ENCODE measurements around the gene IL17C. TPM values are rescaled to one million over a fixed set of nuclear protein-coding genes. Genes with fewer than 3 reads are reported as not detected.
A peak's percentile ranks its signal among the peaks of the same experiment; 100 is the strongest.
"Not testable (repeated sequence)": the region's sequence is repeated elsewhere in the genome, so short reads cannot be mapped to it uniquely, and the experiment has no call there.

Gene IL17C
- total RNA-seq, 8 experiments from 2014 or later, result 0.16 to 1.2 (median 0.41) TPM; not detected in 3

DNA sequence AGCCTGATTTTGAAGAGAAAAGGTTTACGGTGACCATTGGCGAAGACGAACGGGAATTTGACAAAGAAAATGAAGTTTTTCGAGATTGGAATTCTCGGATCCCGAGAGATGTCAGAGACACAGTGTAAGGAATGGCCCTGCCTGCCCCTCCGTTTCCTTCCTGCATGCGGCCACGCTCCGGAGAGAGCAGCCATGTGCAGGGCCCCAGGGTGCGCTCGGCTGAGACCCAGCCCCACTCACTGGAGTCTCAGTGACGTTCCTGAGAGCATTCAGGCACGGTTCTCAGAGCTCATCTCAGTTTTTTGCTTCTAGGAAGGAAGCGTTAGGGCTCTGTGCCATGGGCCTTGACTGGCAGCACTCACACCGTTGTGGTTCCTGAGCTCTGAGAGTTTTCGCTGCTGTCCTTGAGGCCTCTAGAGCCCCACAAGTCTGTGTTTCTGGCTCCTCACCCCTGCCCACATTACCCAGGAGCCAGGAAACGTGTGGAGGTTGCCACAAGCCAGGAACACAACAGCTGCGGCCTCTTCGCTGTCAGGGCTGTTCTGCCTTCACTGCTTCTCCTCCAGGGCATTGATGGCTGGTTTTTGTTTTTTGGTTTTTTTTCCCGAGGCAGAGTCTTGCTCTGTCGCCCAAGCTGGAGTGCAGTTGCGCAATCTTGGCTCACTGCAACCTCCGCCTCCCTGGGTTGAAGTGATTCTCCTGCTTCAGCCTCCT lies 38.4 kb upstream of the IL17C start:
- H3K4me1 ChIP-seq (replicated peaks in 1 of 2), result no peaks in the 10 kb centered on the region
- 87 to 98% (median 92%) methylated on average over 4 to 20 of the region's 25 CpGs; no CpG with 5 or more reads in 2 of the 10 experiments for WGBS, 10 experiments
- H3K27ac ChIP-seq, result no peak overlapping the region

DNA sequence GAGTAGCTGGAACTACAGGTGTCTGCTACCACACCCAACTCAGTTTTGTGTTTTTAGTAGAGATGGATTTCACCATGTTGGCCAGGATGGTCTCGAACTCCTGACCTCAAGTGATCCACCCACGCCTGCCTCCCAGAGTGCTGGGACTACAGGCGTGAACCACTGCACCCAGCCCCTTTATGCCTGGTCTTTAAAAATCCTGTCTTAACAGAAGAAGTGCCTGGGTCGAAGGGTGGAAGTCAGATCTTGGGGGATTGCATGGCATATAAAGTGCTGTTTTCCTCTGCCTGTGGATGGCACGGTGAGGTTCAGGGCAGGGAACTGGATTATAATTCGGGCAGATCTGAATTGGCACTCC lies 37.9 kb upstream of the IL17C start:
- Histone ChIP-seq H3K4me1 (replicated peaks in 1 of 2) (no peaks in the 10 kb centered on the region), H3K4me3 (no peak overlapping the region), H3K27ac (no peak overlapping the region)
- no peak for ATAC-seq (replicated peaks in 6 of 8)
- in situ Hi-C loops (cut with MboI; ENCODE audit: low pct_unique_long_range_greater_than_20kb in 2 of 9, low sequenced_read_pairs in 9 of 9, unreplicated experiment in 9 of 9), result no loop called here
- WGBS, 10 experiments, result 88 to 100% (median 95%) methylated on average over 1 to 4 of the region's 6 CpGs; no CpG with 5 or more reads in 3 of the 10 experiments

More for the DNA sequence above, 38.4 kb upstream of the IL17C start:
- no peak overlapping the region for H3K4me3 ChIP-seq
- no peak for ATAC-seq (replicated peaks in 6 of 8)
- in situ Hi-C loops (cut with MboI; ENCODE audit: low pct_unique_long_range_greater_than_20kb in 2 of 9, low sequenced_read_pairs in 9 of 9, unreplicated experiment in 9 of 9), result no loop called here

DNA sequence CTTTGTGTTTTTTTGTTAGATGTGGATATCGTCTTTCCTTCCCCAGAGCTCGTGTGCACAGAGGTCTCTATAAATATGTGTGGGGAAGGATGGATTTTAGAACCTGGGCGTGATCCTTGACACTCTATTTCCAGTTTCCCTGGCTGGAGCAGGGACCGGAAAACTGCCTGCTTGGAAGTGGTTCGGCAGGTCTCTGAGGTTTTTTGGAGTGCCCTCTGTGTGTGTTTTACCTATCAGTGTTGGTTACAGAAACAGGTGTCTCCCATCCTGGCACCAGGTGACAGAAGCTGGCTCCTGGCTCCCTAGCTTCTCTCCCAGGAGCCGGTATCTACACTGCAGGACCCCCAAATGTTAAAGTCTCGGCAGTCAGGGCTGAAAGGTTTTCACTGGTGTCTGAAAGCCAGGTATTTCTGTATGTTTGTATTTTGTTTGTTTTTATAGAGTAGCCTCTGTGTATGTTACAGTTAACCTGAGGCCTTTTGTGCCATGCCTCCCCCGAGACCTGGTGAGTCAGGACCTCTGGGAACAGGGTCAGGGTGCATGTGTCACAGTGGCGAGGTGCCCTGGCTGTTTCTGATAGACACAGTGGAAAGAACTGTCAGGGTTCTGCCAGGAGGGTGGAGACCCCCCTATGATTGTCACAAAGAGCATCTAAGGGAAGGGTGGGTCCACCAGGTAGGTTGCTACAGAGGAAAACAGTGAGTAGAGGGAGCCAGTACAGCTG lies 36.9 kb upstream of the IL17C start:
- H3K27ac ChIP-seq, result no peak overlapping the region

DNA sequence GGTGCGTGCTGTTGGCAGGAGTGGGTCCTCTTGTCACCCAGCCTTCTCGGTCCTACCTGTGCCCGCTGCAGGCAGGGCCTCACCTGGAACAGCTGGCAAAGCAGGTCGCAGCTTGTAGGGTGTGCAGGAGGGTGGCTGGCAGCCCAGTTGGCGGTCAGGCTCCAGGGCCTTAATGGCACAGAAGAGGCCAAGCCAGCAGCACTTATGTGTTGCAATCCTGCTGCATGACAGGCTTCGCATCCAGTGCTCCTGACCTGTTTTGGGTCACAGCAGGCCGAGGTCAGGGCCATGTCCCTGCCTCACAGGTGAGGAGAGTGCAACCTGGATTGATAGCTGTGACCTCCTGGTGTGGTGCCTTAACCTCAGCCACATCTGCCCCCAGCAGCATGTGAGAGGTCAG lies 36.3 kb upstream of the IL17C start:
- Histone ChIP-seq H3K4me3 (no peak overlapping the region), H3K4me1 (replicated peaks in 1 of 2) (no peaks in the 10 kb centered on the region), H3K27ac (no peak overlapping the region)
- no peak for ATAC-seq (replicated peaks in 6 of 8)
- 60 to 100% (median 100%) methylated on average over 1 to 3 of the region's 7 CpGs; no CpG with 5 or more reads in 7 of the 10 experiments for WGBS, 10 experiments
- in situ Hi-C loops (cut with MboI; ENCODE audit: low pct_unique_long_range_greater_than_20kb in 2 of 9, low sequenced_read_pairs in 9 of 9, unreplicated experiment in 9 of 9), result no loop called here

More for the DNA sequence above, 36.9 kb upstream of the IL17C start:
- in situ Hi-C loops (cut with MboI; ENCODE audit: low pct_unique_long_range_greater_than_20kb in 2 of 9, low sequenced_read_pairs in 9 of 9, unreplicated experiment in 9 of 9), result no loop called here
- H3K4me1 ChIP-seq (replicated peaks in 1 of 2), result no peaks in the 10 kb centered on the region
- 60 to 100% (median 89%) methylated on average over 1 to 7 of the region's 9 CpGs; no CpG with 5 or more reads in 2 of the 10 experiments for WGBS, 10 experiments
- H3K4me3 ChIP-seq, result no peak overlapping the region
- ATAC-seq (replicated peaks in 6 of 8), result no peak

DNA sequence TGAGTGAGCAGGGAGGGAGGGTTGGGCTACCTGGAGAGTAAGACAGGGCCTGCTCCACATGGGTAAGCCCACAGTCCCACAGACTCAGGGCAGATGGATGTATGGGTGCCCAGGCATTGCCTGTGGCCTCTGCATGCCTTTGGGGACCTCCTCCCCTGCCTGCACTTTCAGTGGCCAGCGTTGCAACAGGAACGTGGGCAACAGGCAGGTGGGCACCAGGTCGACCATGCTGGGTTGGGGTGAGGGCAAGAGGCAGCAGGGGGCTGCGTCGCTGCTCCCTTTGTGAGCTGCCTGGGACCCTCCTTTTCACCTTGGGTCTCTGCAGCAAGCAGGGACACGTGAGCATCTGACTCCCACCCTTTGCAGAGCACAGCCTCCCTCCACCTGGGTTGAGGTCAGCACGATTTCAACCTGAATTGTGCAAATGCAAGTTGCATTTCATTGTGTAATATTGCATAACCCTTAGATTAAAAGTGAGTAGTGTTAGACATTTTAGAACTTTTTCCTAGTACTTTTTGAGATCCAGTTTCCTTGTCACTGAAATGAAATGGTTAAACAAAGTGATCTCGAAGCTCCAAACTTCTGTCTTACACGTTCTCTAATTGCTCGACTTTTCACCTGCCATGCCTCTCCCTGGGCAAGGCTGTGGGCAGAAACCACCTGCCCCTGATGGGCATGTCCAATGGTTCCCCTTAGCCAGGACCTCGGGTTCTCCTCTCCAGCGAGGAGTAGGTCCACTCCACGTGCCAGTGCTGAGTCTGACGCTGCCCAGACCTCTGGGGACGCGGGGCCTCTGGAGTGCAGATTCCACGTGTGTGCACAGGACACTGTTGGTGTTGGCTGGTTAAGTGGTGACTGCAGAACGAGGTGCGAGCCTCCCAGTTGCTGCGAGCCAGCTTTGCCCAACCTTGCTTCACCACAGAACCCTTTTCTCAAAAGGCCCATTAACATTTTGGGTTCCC lies 32.9 kb upstream of the IL17C start:
- H3K4me3 ChIP-seq, result no peak overlapping the region
- no peak for ATAC-seq (replicated peaks in 6 of 8)
- H3K27ac ChIP-seq, result no peak overlapping the region
- H3K4me1 ChIP-seq (replicated peaks in 1 of 2), result no peaks in the 10 kb centered on the region
- in situ Hi-C loops (cut with MboI; ENCODE audit: low pct_unique_long_range_greater_than_20kb in 2 of 9, low sequenced_read_pairs in 9 of 9, unreplicated experiment in 9 of 9), result no loop called here
- WGBS, 10 experiments, result 66 to 97% (median 84%) methylated on average over 1 to 10 of the region's 20 CpGs; no CpG with 5 or more reads in 4 of the 10 experiments

DNA sequence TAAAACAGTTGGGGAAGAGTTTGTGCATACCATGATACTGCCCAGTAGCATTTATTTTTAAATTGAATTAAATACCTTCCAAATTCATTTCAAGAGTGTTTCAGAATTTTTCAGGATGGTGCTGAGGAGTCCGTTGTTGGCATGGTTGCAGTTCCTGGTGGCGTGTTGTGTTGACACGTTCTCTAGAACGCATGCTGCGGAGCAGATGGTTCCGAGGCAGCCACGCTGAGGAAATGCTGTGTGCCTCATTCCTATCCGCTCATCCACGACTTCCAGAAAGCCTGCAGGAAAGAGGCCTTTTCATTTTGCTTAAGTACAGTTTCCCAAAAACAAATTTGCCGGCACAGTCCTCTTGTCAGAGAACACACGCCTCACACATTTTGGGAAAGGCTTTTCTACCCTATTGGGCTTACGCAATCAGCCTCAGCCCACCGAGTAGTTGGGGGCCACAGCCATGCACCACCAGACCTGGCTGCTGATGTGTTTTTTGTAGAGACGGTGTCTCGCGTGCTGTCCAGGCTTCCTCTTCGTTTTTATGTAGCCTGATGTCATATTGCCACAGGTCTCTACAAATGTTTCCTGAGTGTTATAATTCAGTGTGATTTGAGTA lies 32.1 kb upstream of the IL17C start:
- in situ Hi-C loops (cut with MboI; ENCODE audit: low pct_unique_long_range_greater_than_20kb in 2 of 9, low sequenced_read_pairs in 9 of 9, unreplicated experiment in 9 of 9), result no loop called here
- 60 to 100% (median 94%) methylated on average over 1 to 11 of the region's 17 CpGs; no CpG with 5 or more reads in 5 of the 10 experiments for WGBS, 10 experiments
- no peak overlapping the region for H3K27ac ChIP-seq
- H3K4me3 ChIP-seq, result no peak overlapping the region
- no peaks in the 10 kb centered on the region for H3K4me1 ChIP-seq (replicated peaks in 1 of 2)
- ATAC-seq (replicated peaks in 6 of 8), result no peak

DNA sequence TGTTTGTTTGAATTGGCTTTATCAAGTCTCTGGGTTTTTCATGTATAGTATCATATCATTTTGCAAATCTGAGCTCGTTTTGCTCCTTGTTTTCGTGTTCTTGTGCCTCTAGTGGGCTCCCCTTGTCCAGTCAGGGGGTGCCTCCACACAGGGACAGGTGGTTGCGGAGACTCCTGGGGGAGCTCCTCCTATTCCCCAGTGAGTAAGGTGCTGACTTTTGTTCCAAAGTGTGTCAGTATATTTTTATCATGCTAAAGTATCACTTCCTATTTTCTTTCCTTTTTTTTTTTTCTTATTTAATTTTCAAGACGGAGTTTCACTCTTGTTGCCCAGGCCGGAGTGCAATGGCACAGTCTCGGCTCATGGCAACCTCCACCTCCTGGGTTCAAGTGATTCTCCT lies 30.3 kb upstream of the IL17C start:
- Histone ChIP-seq H3K4me3 (no peak overlapping the region), H3K4me1 (replicated peaks in 1 of 2) (no peaks in the 10 kb centered on the region), H3K27ac (no peak overlapping the region)
- ATAC-seq (replicated peaks in 6 of 8), result no peak
- WGBS, 10 experiments, result 50 to 96% (median 89%) methylated on average over 2 to 6 of the region's 6 CpGs
- in situ Hi-C loops (cut with MboI; ENCODE audit: low pct_unique_long_range_greater_than_20kb in 2 of 9, low sequenced_read_pairs in 9 of 9, unreplicated experiment in 9 of 9), result no loop called here

DNA sequence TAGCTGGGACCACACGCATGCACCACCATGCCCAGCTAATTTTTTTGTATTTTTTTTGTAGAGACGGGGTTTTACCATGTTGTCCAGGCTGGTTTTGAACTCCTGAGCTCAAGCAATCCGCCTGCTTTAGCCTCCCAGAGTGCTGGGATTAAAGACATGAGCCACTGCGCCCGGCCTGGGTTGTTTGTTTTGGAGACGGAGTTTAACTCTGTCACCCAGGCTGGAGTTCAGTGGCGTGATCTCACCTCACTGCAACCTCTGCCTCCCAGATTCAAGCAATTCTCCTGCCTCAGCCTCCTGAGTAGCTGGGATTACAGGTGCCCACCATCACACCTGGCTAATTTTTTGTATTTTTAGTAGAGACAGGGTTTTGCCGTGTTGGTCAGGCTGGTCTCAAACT lies 28.9 kb upstream of the IL17C start:
- H3K4me1 ChIP-seq (replicated peaks in 1 of 2); in situ Hi-C loops (cut with MboI; ENCODE audit: low pct_unique_long_range_greater_than_20kb in 2 of 9, low sequenced_read_pairs in 9 of 9, unreplicated experiment in 9 of 9); H3K4me3 ChIP-seq; ATAC-seq (replicated peaks in 6 of 8); H3K27ac ChIP-seq: not testable (repeated sequence)
- 80 to 100% (median 93%) methylated on average over 1 to 3 of the region's 8 CpGs; no CpG with 5 or more reads in 3 of the 10 experiments for WGBS, 10 experiments

DNA sequence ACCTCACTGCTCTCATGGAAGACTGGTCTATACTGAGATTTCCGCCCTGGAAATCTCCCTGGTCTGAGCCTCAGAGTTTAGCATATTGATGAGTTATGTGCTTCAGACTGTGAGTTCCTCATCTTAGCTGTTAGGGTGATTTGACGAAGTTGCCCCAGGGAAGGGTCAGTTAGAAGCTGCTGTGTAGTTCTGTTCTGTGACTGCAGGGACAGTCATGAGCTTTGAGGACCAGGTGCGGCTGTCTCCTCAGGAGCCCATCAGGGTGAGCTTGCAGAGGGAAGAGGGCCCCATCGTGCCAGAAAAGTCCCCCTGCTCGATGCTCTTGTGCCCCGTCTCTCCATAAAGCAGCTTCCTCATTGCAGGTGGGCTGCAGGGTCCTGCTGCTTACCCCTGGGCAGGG lies 28.3 kb upstream of the IL17C start:
- 50 to 100% (median 96%) methylated on average over 1 to 3 of the region's 6 CpGs; no CpG with 5 or more reads in 6 of the 10 experiments for WGBS, 10 experiments
- in situ Hi-C loops (cut with MboI; ENCODE audit: low pct_unique_long_range_greater_than_20kb in 2 of 9, low sequenced_read_pairs in 9 of 9, unreplicated experiment in 9 of 9), result no loop called here
- Histone ChIP-seq H3K27ac (no peak overlapping the region), H3K4me3 (no peak overlapping the region), H3K4me1 (replicated peaks in 1 of 2) (no peaks in the 10 kb centered on the region)
- ATAC-seq (replicated peaks in 6 of 8), result no peak

DNA sequence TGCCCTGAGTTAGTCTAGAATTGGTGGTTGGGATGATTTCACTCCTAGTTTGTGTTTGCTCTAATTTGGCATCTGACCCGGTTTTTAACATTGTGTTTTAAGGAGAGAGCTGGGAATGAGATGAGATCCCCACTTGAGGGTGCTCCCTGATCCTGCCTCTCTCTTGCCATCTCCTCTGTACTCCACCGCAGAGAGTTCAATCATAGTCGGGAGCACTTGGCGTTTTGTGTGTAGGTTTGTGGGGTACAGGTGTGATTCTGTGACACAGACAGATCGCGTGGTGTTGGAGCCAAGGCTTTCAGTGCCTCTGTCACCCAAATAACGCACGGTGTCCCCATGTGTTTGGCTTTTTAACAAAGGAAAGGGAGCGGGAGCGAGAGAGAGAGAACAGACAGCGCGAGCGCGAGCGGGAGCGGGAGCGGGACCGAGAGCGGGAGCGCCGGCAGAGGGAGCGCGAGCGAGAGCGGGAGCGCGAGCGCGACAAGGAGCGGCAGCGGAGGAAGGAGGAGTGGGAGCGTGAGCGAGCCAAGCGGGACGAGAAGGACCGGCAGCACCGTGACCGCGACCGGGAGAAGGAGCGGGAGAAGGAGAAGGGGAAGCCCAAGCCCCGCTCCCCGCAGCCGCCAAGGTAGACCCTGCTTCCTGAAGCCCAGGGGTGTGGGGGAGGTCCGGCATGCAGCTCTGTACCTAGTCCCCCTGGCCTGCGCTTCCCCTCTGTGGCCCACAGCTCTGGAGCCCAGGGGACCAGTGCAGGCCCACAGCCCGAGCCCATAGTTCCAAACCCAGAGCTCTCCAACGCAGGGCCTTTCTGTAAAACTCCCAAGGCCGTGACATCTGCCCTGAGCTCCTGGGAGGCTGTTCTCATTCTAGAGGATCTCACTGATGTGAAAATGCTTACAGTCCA lies 27.2 kb upstream of the IL17C start:
- H3K27ac ChIP-seq, result no peak overlapping the region
- no peak overlapping the region for H3K4me3 ChIP-seq
- 28 to 95% (median 67%) methylated on average over 4 to 36 of the region's 49 CpGs for WGBS, 10 experiments
- in situ Hi-C loops (cut with MboI; ENCODE audit: low pct_unique_long_range_greater_than_20kb in 2 of 9, low sequenced_read_pairs in 9 of 9, unreplicated experiment in 9 of 9), result no loop called here
- peak in 5 of 8 experiments; percentile 75 to 89 (median 83) for ATAC-seq (replicated peaks in 6 of 8)
- H3K4me1 ChIP-seq (replicated peaks in 1 of 2), result no peaks in the 10 kb centered on the region

DNA sequence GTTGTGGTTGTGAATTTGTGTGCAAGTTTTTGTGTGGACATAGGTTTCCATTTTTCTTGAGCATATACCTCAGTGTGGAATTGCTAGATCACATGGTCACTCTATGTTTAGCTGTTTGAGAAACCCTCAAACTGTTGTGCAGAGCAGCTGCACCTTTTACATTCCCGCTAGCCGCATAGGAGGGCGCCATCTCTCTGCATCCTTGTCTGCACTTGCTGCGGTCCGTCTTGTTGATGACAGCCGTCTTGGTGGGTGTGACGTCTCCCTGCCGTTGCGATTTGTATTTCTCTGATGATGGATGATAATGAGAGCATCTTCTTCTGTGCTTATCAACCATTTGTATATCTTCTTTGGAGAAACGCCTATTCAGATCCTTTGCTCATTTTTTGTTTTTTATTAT lies 25.1 kb upstream of the IL17C start:
- no peaks in the 10 kb centered on the region for H3K4me1 ChIP-seq (replicated peaks in 1 of 2)
- WGBS, 10 experiments, result 82 to 100% (median 95%) methylated on average over 1 to 10 of the region's 10 CpGs; no CpG with 5 or more reads in 2 of the 10 experiments
- in situ Hi-C loops (cut with MboI; ENCODE audit: low pct_unique_long_range_greater_than_20kb in 2 of 9, low sequenced_read_pairs in 9 of 9, unreplicated experiment in 9 of 9), result no loop called here
- ATAC-seq (replicated peaks in 6 of 8), result no peak
- no peak overlapping the region for H3K4me3 ChIP-seq
- H3K27ac ChIP-seq, result no peak overlapping the region

Measured in motor neuron (in vitro differentiated cells).